K562 (cell line): ENCODE results near the gene RNASEH2A. TPM values are rescaled to one million over a fixed set of nuclear protein-coding genes. Genes with fewer than 3 reads are reported as not detected.

Experiments used
- BACH1 ChIP-seq: fragments of 200-800 bp; sonication (Bioruptor generic); IDR thresholded peaks from 2 replicates; pipeline ENCODE4 v1.6.1; 2016; ENCODE audit warnings: missing genetic modification characterization, missing compliant biosample characterization
- E2F6 ChIP-seq, 2 experiments: IDR thresholded peaks; 2 replicates each; pipeline ENCODE4 v1.6.1; 2011; ENCODE audit warnings: borderline replicate concordance in 1 of 2, control low read depth in 1 of 2, low read depth in 1 of 2, low read length in 1 of 2, mild to moderate bottlenecking in 1 of 2, mixed read lengths in 1 of 2, moderate library complexity in 1 of 2; ENCODE audit not compliant: insufficient read depth in 1 of 2, insufficient read length in 1 of 2, poor library complexity in 1 of 2, severe bottlenecking in 1 of 2; ENCODE audit errors: extremely low read depth in 1 of 2
- HDAC2 ChIP-seq: fragments of 450-650 bp; IDR thresholded peaks from 2 replicates; pipeline ENCODE4 v1.6.1; 2016; ENCODE audit warnings: mild to moderate bottlenecking
- MLX ChIP-seq, 2 experiments: fragments of 450-650 bp in 1 of 2; sonication (generic) in 1 of 2; formaldehyde crosslinking; conservative IDR thresholded peaks; 2 replicates each; pipeline versions ENCODE4 v1.4.0 to v1.8.1; 2020 to 2022; ENCODE audit warnings: mild to moderate bottlenecking in 1 of 2, missing genetic modification reagents in 1 of 2
- ZNF239 ChIP-seq: fragments of 250-450 bp; sonication (Bioruptor Pico); IDR thresholded peaks from 2 replicates; pipeline ENCODE4 v1.4.0; 2020; ENCODE audit warnings: mild to moderate bottlenecking
- ZNF274 ChIP-seq: IDR thresholded peaks from 2 replicates; pipeline ENCODE4 v1.6.1; 2011; ENCODE audit warnings: low read depth, mild to moderate bottlenecking, low read length, moderate library complexity, borderline replicate concordance
- ZNF444 ChIP-seq: fragments of 250-450 bp; sonication (Bioruptor Pico); IDR thresholded peaks from 2 replicates; pipeline ENCODE4 v1.4.0; 2020; ENCODE audit warnings: mild to moderate bottlenecking, moderate library complexity
- polyA plus RNA-seq, 8 experiments: library from polyadenylated mRNA; depleted of rRNA in 4 of 8; stranded (reverse) in 5 of 8; unstranded in 3 of 8; fragments of >200 nt; fragmentation: Nextera tagmentation in 2 of 8; fragmentation: Illumina TruSeq in 1 of 8; extraction: Ambion mirVana in 2 of 8; extraction: Trizol in 1 of 8; gene quantifications; 2 replicates each; pipeline versions ENCODE4 v1.2.1 to v1.2.3, GENCODE V29; 2011 to 2014; ENCODE audit warnings: inconsistent platforms in 1 of 8, missing spikeins in 1 of 8
- total RNA-seq, 7 experiments: library from RNA; depleted of rRNA in 6 of 7; stranded (reverse); fragments of >200 nt in 6 of 7; fragmentation: Illumina TruSeq in 2 of 7; extraction: Trizol in 2 of 7; gene quantifications; 2 replicates each; pipeline versions ENCODE4 v1.2.1 to v1.2.3, GENCODE V29; 2011 to 2021; ENCODE audit warnings: low replicate concordance in 1 of 7
- TF ChIP-seq, protein P1 (sequence below), 2 experiments: fragments of 450-650 bp; formaldehyde crosslinking in 1 of 2; IDR thresholded peaks; 2 replicates each; pipeline versions ENCODE4 v1.4.0 to v1.6.1; 2014 to 2020; ENCODE audit warnings: mild to moderate bottlenecking in 2 of 2, borderline replicate concordance in 1 of 2, low read depth in 1 of 2
- TF ChIP-seq, protein P2 (sequence below): sonication (generic); formaldehyde crosslinking; IDR thresholded peaks from 2 replicates; pipeline ENCODE4 v1.8.1; 2023; ENCODE audit warnings: mild to moderate bottlenecking, missing genetic modification reagents

The RNASEH2A gene
- total and polyA plus RNA-seq, 9 of the 15 experiments (the other 6 are each of a cell fraction or from before 2014, with no cell fraction given): 22.3 to 78.0 (median 61.7) TPM

DNA sequence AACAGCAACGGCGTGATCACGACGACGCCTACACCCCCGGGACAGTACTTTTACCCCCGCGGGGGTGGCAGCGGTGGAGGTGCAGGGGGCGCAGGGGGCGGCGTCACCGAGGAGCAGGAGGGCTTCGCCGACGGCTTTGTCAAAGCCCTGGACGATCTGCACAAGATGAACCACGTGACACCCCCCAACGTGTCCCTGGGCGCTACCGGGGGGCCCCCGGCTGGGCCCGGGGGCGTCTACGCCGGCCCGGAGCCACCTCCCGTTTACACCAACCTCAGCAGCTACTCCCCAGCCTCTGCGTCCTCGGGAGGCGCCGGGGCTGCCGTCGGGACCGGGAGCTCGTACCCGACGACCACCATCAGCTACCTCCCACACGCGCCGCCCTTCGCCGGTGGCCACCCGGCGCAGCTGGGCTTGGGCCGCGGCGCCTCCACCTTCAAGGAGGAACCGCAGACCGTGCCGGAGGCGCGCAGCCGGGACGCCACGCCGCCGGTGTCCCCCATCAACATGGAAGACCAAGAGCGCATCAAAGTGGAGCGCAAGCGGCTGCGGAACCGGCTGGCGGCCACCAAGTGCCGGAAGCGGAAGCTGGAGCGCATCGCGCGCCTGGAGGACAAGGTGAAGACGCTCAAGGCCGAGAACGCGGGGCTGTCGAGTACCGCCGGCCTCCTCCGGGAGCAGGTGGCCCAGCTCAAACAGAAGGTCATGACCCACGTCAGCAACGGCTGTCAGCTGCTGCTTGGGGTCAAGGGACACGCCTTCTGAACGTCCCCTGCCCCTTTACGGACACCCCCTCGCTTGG is 14.1 kb upstream of the RNASEH2A start (continued):
- TF ChIP-seq, protein P1, sequence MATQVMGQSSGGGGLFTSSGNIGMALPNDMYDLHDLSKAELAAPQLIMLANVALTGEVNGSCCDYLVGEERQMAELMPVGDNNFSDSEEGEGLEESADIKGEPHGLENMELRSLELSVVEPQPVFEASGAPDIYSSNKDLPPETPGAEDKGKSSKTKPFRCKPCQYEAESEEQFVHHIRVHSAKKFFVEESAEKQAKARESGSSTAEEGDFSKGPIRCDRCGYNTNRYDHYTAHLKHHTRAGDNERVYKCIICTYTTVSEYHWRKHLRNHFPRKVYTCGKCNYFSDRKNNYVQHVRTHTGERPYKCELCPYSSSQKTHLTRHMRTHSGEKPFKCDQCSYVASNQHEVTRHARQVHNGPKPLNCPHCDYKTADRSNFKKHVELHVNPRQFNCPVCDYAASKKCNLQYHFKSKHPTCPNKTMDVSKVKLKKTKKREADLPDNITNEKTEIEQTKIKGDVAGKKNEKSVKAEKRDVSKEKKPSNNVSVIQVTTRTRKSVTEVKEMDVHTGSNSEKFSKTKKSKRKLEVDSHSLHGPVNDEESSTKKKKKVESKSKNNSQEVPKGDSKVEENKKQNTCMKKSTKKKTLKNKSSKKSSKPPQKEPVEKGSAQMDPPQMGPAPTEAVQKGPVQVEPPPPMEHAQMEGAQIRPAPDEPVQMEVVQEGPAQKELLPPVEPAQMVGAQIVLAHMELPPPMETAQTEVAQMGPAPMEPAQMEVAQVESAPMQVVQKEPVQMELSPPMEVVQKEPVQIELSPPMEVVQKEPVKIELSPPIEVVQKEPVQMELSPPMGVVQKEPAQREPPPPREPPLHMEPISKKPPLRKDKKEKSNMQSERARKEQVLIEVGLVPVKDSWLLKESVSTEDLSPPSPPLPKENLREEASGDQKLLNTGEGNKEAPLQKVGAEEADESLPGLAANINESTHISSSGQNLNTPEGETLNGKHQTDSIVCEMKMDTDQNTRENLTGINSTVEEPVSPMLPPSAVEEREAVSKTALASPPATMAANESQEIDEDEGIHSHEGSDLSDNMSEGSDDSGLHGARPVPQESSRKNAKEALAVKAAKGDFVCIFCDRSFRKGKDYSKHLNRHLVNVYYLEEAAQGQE (IDR thresholded peaks at IDR 0.05; ENCODE audit: borderline replicate concordance): 0 out of 2 replicates have a peak, but pooled peaks have one; percentile 16
- TF ChIP-seq, protein P1 (CRISPR knock-in tag; IDR thresholded peaks at IDR 0.05; ENCODE audit: low read depth): no peak
- TF ChIP-seq ZNF239 (no peak), HDAC2 (no peak), E2F6 (IDR thresholded peaks at IDR 0.05; ENCODE audit: borderline replicate concordance in 1 of 2, extremely low read depth in 1 of 2, insufficient read depth in 1 of 2, insufficient read length in 1 of 2, low read depth in 1 of 2, low read length in 1 of 2, poor library complexity in 1 of 2, severe bottlenecking in 1 of 2) (peak; percentile 76), ZNF274 (no peak), ZNF444 (no peak), BACH1 (tag) (no peak), MLX (CRISPR knock-in tag; conservative IDR thresholded peaks at IDR 0.05) (no peak)
- TF ChIP-seq, protein P2, sequence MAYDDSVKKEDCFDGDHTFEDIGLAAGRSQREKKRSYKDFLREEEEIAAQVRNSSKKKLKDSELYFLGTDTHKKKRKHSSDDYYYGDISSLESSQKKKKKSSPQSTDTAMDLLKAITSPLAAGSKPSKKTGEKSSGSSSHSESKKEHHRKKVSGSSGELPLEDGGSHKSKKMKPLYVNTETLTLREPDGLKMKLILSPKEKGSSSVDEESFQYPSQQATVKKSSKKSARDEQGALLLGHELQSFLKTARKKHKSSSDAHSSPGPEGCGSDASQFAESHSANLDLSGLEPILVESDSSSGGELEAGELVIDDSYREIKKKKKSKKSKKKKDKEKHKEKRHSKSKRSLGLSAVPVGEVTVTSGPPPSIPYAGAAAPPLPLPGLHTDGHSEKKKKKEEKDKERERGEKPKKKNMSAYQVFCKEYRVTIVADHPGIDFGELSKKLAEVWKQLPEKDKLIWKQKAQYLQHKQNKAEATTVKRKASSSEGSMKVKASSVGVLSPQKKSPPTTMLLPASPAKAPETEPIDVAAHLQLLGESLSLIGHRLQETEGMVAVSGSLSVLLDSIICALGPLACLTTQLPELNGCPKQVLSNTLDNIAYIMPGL: no peak
